RWPE1 (cell line): ENCODE measurements around the gene ENTPD3.

ENCODE experiments used
- CTCF ChIA-PET: fragments of 350-600 bp; sonication (Branson Sonifier 250); formaldehyde crosslinking; extraction: SDS; loops from one replicate; lab custom pipeline; 2021; lab: Yijun Ruan, JAX
- POLR2A ChIA-PET: fragments of 400-600 bp; formaldehyde crosslinking; extraction: SDS; loops from one replicate; lab custom pipeline; 2020; ENCODE audit warnings: antibody characterized with exemption; ENCODE audit not compliant: low non-redundant PET; lab: Yijun Ruan, JAX
- DNase-seq: peaks from one replicate; pipeline ENCODE4 v3.0.0; 2012; ENCODE audit warnings: low spot score
- H3K27ac ChIP-seq: fragments of 450-650 bp; 2 replicates; pipeline ENCODE4 v1.5.1; 2017
- TF ChIP-seq, protein P1 (sequence below): fragments of 450-650 bp; conservative IDR thresholded peaks from 2 replicates; pipeline ENCODE4 v1.5.1; 2017; ENCODE audit warnings: low read depth, mild to moderate bottlenecking

Gene ENTPD3

DNA sequence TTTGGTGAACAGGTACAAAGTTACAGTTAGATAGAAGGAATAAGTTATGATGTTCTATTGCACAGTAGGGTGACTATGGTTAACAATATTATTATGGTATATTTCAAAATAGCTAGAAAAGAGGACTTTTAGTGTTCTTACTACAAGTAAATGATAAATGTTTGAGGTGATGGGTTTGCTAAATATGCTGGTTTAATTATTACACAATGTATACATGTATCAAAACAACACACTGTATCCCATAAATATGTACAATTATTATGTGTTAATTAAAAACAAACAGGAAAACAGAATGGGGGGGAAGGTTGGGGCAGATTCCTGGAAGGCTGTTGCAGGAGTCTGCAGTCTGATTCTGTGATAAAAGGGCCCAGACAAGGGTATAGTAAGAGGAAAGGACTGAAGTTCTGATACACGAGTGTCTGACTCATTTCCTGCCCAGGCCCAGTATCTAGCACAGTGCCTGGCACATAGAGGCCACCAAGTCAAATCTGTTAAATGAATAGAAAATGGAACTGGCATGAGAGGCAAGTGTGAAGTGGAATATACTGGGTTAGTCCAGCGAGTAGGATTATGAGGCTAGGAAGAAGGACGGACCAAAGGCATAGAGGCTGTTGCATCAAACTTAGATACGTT lies 7.2 kb upstream of the ENTPD3 start:
- H3K27ac ChIP-seq, result no peak overlapping the region
- ChIA-PET POLR2A (no interaction called here), CTCF (no interaction called here)
- TF ChIP-seq, protein P1, sequence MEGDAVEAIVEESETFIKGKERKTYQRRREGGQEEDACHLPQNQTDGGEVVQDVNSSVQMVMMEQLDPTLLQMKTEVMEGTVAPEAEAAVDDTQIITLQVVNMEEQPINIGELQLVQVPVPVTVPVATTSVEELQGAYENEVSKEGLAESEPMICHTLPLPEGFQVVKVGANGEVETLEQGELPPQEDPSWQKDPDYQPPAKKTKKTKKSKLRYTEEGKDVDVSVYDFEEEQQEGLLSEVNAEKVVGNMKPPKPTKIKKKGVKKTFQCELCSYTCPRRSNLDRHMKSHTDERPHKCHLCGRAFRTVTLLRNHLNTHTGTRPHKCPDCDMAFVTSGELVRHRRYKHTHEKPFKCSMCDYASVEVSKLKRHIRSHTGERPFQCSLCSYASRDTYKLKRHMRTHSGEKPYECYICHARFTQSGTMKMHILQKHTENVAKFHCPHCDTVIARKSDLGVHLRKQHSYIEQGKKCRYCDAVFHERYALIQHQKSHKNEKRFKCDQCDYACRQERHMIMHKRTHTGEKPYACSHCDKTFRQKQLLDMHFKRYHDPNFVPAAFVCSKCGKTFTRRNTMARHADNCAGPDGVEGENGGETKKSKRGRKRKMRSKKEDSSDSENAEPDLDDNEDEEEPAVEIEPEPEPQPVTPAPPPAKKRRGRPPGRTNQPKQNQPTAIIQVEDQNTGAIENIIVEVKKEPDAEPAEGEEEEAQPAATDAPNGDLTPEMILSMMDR, result no peak
- DNase-seq, result no peak

DNA sequence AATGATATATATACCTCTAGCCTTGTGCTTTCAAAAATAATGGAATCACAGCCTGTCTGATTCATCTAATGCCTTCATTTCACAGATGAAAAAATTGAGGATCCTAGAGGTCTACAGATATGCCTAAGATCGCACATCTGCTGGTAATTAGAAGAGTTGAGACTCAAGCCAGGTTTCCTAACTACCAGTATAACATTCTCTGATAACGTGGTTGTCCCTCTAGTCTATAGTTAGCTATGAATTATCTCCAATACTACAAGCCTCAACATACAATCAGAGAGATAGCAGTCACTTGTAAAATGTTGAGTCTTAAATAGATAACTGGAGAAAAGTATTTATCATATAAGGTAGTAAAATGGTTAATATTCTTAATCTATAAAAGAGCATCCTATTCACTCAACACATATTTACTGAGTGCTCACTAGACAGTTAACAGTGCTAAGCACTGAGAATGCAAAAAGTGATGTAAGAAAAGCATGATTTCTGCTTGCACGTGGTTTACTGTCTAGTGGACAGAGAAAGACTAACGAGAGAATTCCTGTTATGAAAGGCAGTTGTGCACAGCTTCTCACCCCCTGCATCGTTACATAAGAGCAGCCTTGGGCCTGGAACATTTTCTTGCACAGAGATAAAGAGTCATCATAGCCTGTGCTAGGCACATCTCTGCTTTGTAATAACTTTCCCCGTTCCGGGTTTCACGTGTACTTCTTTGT lies 4.9 kb upstream of the ENTPD3 start:
- no peak for DNase-seq
- no peak overlapping the region for H3K27ac ChIP-seq
- ChIA-PET POLR2A (no interaction called here), CTCF (interaction anchor here (0.6 kb wide), 1 partner anchor 48 kb away, joined by 3 read pairs; no protein-coding TSS in a partner anchor)
- TF ChIP-seq, protein P1, result no peak

DNA sequence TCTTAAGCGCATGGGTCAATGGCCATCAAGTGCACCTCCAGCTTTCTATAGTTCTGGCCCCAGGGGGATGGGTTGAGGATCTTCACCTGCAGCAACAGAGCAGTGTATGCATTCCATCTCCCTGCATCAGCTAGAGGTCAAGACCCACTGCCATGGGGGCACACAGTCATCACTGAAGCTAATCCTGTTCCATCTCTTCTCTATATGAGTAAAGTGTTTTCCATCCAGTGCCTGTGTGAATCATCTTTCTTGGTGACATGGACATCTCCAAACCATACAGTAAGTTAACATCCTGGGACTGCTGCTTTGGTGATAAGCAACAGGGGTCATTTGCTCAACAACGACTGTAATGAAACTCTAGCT lies 4.4 kb upstream of the ENTPD3 start:
- CTCF ChIA-PET, result interaction anchor here (0.6 kb wide), 1 partner anchor 47 kb away, joined by 3 read pairs; no protein-coding TSS in a partner anchor

DNA sequence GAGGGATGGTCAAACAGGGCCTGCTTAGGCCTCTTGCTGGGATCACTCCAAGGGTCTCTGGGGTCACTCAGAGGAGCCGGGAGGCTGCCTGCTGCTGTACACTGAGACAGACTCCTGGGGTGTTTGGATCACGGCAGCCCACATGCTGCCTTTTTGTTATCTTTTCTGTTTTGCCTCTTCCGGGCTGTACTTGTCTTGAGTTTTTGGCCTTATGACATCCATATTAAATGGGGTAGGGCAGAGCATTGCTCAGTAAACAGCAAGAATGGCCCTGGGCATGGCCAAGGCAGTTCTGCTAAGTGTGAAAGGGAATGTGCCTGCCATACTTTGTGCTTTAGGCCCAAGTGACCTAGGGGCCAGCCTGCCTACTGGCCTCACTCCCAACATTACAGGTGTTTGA lies 771 bp upstream of the ENTPD3 start:
- POLR2A ChIA-PET, result no interaction called here
- TF ChIP-seq, protein P1, result no peak
- DNase-seq, result no peak
- H3K27ac ChIP-seq, result no peak overlapping the region
- CTCF ChIA-PET, result no interaction called here

More for the DNA sequence above, 4.4 kb upstream of the ENTPD3 start:
- TF ChIP-seq, protein P1, result no peak
- H3K27ac ChIP-seq, result no peak overlapping the region
- POLR2A ChIA-PET, result no interaction called here
- no peak for DNase-seq

DNA sequence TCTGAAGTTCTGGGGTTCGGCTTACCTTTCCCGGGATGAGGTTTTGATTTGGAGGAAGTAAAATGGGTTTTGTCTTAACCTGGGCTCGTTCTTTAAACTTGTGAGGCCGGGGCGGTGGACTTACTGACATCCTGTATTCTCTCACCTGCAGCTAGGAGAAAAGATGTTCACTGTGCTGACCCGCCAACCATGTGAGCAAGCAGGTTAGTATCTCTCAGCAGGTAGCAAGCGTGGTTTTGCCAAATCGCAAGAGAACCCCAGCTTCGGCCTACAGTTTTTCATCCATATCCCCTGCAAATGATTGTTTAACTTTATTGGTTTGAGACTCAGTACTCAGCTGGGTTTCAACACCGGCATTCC lies 891 bp downstream of the ENTPD3 start:
- ChIA-PET POLR2A (no interaction called here), CTCF (no interaction called here)
- DNase-seq, result no peak
- H3K27ac ChIP-seq, result no peak overlapping the region
- TF ChIP-seq, protein P1, result no peak

DNA sequence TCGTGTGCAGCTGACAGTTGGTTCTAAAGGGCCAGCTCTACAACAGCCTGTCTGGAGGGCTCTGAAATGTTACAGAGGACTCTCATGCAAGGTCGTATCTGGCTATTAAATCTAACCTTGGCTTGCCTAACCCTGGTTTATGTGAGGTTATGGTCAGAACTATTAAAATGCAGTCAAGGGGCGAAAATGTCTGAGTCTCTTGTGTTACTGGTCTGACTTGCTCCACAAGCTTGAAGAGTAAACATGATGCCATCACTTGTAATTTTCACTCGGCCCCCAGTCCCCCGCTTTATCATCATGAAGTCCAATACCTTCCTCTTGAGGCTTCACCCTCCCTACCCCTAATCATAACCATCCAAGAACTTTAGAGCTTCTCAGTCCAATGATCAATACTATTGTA lies 9.4 kb downstream of the ENTPD3 start:
- no peak for DNase-seq
- ChIA-PET CTCF (no interaction called here), POLR2A (no interaction called here)
- no peak overlapping the region for H3K27ac ChIP-seq
- TF ChIP-seq, protein P1, result no peak
